NCI-H2107 treated with DMSO at 0.1 percent for 48 hours (cell line): ENCODE results near the gene EVI5L.
"Not testable (repeated sequence)": the region's sequence is repeated elsewhere in the genome, so short reads cannot be mapped to it uniquely, and the experiment has no call there.

Source experiments
- DNase-seq: peaks from one replicate; lab custom pipeline; 2025; ENCODE audit not compliant: unreplicated experiment; lab: John Stamatoyannopoulos, UW

EVI5L gene

GRCh38 chr19:7816040-7816439, 14.0 kb upstream of the EVI5L start:
- not testable (repeated sequence) for DNase-seq

DNA sequence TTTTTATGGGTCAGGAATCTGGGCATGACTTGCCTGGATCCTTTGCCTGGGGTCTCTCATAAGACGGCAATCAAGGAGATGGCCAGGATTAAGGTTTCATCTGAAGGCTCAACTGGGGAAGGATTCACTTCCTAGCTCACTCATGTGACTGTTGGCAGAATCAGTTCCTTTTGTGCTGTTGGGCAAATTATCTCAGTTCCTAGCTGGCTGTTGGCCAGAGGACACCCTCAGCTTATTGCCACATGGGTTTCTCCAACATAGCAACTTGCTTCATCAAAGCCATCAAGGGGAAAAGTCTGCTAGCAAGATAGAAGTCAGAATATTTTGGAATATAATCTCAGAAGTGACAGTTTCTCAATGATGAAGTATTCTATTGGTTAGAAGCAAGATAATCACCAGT, 12.2 kb upstream of the EVI5L start:
- no peak for DNase-seq

DNA sequence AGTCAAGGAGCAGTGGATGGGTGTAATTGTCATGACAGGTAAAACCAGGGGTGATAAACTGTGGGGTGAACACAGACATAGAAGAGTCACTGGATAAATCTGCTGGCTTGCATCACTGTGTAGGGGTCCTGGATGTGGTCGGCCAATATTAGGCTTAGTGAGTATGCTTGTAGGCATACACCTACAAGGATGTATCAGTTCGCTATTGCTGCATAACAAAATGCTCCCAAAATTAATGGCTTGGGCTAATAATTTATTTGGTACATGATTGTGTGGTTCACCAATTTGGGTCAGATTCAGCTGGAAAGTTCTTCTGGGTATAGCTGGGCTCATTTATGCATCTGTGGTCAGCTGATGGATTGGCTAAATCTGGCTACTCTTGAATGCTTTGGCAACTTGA, 11.2 kb upstream of the EVI5L start:
- DNase-seq: no peak

- DNase-seq: no peak
Measured at GRCh38 chr19:7819337-7819736, 10.7 kb upstream of the EVI5L start.

DNA sequence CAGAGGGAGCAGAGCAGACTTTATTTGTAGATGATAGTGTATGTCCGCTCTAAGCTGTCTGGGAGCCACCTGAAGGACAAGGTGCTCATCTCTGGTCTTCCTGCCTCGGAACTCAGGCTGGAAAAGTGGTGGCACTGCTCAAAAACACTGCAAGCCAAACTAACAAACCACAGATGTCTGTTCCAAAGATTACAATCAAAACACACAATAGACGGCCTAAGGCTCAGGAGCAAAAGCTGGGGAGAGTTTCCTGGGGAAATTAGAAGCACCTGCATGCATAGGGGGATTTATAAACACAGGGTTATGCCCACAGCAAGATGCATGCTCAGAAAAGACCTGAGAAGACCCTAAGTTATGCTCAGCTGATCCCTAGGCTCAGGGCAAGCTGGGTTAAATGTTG, 9.4 kb upstream of the EVI5L start:
- no peak for DNase-seq

GRCh38 chr19:7822910-7823515, 7.0 kb upstream of the EVI5L start:
- no peak for DNase-seq

- no peak for DNase-seq
Measured at GRCh38 chr19:7823686-7824301, 6.2 kb upstream of the EVI5L start.

GRCh38 chr19:7829166-7829520, 875 bp upstream of the EVI5L start:
- no peak for DNase-seq

GRCh38 chr19:7830272-7830771, 304 bp downstream of the EVI5L start:
- no peak for DNase-seq

GRCh38 chr19:7830823-7831222, 805 bp downstream of the EVI5L start:
- DNase-seq: no peak

- no peak for DNase-seq
Measured at GRCh38 chr19:7831452-7831851, 1.4 kb downstream of the EVI5L start.

DNA sequence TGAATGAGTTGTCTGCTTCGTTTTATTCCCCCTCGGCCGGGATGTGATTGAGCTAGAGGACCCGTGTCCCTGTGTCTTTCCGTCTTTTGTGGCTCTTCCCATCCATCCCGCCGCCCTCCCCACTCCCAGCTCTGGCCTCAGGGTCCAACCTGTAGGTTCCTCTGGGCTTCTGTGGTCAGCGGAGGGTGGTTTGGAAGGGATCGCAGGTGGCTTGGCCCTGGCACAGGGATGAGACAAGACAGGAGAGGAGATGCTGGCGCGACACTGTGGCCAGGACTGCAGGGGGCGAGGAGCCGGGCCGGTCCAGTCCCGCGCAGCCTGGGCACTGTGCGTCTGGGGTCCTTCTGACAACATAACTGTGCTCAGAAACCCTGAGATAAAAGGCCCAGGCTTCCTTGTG, 2.0 kb downstream of the EVI5L start:
- no peak for DNase-seq

DNA sequence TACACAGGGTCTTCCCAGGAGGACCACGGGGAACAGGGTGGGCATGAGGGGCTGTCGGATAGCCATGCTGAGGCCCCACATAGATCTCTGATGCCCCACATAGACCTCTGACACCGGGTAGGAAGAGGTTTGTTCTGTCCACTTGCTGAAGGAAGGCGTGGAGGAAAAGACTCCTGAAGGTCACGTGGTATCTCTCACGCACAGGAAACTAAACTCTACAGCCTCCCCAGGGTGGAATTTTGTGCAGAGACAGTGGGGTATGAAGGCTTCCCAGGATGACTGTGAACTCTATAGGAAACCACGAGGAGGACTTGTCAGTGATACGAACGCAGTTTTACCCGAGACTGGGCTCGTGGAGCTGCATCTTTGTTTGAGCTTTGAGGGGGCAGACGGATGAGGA, 2.8 kb downstream of the EVI5L start:
- DNase-seq: no peak

GRCh38 chr19:7833225-7834099, 3.4 kb downstream of the EVI5L start:
- DNase-seq: no peak

GRCh38 chr19:7839476-7839875, 9.5 kb downstream of the EVI5L start:
- DNase-seq: no peak

- DNase-seq: no peak
Measured at GRCh38 chr19:7840629-7841028, 10.6 kb downstream of the EVI5L start.

DNA sequence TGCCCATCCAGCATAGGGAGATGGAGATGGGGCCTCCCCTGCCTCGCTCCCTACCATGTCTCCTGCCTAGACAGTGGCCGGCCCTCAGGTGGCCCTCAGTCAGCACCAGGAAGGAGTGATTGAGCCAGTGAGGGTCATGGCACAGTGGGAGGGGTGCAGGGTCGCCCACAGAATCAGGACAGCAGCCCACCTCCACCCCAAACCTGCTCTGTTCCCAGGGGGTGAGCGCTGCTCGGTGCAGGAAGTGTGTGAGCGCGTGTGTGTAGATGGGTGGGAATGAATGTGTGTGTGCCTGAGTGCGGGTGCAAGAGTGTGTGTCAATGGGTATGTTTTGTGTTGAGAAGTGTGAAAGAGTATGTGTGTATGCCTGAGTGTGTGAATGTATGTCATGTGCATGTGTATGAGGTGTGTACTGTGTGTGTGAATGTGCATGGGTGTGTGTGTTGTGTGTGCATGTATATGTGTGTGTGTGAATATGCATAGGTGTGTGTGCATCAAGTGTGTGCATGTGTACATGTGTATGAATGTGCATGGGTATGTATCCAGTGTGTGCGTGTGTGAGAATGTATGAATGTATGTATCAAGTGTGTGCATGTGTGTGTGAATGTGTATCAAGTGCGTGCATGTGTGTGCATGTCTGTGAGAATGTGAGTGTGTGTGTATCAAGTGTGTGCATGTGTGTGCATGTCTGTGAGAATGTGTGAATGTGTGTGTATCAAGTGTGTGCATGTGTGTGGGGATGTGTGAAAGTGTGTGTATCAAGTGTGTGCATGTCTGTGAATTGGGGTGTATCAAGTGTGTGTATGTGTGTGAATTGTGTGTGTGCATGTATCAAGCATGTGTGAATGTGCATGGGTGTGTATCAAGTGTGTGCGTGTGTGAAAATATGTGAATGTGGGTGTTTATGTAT, 12.0 kb downstream of the EVI5L start:
- no peak for DNase-seq

- no peak for DNase-seq
Measured at GRCh38 chr19:7842661-7843294, 12.8 kb downstream of the EVI5L start.

DNA sequence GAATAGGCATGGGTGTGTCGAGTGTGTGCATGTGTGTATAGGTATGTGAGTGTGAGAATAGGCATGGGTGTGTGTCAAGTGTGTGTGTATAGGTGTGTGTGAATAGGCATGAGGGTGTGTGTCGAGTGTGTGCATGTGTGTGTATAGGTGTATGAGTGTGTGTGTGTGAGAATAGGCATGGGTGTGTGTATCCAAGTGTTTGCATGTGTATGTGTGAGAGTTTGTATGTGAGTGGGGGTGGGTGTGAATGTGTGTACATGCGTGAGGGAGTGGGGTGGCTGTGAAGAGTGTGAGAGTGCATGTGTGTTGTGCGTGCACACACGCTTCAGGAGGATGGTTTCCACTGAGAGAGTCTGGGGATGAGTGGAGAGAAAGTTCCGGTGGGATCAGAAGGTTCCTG, 13.5 kb downstream of the EVI5L start:
- no peak for DNase-seq

- no peak for DNase-seq
Measured at GRCh38 chr19:7844405-7844804, 14.4 kb downstream of the EVI5L start.

DNA sequence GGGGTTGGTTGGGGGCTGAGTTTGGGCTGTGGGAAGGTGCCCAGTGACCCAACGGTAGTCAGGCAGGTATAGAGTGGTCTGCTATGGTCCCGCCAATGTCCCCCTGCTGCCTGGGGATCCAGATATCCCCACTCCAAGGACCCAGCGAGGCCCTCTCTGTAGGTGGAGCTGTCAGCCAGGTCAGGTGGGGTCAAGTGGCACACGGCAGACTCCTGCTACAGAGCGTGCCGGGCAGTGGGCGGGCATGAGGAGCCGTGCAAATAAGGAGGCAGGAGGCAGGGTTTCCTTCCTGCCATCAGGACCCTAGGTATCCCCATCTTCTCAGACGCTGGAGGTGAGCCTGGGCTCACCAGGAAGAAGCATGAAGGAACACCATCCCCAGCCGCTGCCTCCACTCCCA, 14.9 kb downstream of the EVI5L start:
- no peak for DNase-seq
